ENCODE results near the gene PSMB2.

PSMB2 gene

GRCh38 chr1:35554266-35555211 is 86.8 kb downstream of the PSMB2 start:
- DNase-seq (ENCODE audit: low read depth in 1 of 2, low spot score in 1 of 2): no peak
- no peak overlapping the region for H3K4me3 ChIP-seq (replicated peaks; ENCODE audit: insufficient read depth, low read length)
- no peaks in the 10 kb centered on the region for H3K27me3 ChIP-seq (ENCODE audit: insufficient read depth, poor library complexity, severe bottlenecking)
- no peak overlapping the region for H3K27ac ChIP-seq (replicated peaks)
- no peak for TF ChIP-seq GABPA (IDR thresholded peaks at IDR 0.05; ENCODE audit: low read depth)
- no peak for TF ChIP-seq REST (IDR thresholded peaks at IDR 0.05; ENCODE audit: insufficient replicate concordance, low read depth)
- no peak for TF ChIP-seq POLR2AphosphoS5 (IDR thresholded peaks at IDR 0.05; ENCODE audit: low read depth)
- TF ChIP-seq SPI1 (IDR thresholded peaks at IDR 0.05; ENCODE audit: borderline replicate concordance, low read depth): no peak
- TF ChIP-seq CTCF (IDR thresholded peaks at IDR 0.05; ENCODE audit: insufficient read depth, low read length): no peak

GRCh38 chr1:35553851-35554250 is 87.5 kb downstream of the PSMB2 start:
- H3K4me3 ChIP-seq (replicated peaks; ENCODE audit: insufficient read depth, low read length): no peak overlapping the region

More at GRCh38 chr1:35553851-35554250, 87.5 kb downstream of the PSMB2 start:
- TF ChIP-seq GABPA (IDR thresholded peaks at IDR 0.05; ENCODE audit: low read depth) (no peak), SPI1 (IDR thresholded peaks at IDR 0.05; ENCODE audit: borderline replicate concordance, low read depth) (no peak), CTCF (IDR thresholded peaks at IDR 0.05; ENCODE audit: insufficient read depth, low read length) (no peak)
- Histone ChIP-seq H3K27ac (replicated peaks) (no peak overlapping the region), H3K27me3 (ENCODE audit: insufficient read depth, poor library complexity, severe bottlenecking) (no peaks in the 10 kb centered on the region)
- no peak for DNase-seq (ENCODE audit: low read depth in 1 of 2, low spot score in 1 of 2)

All from HL-60 (cell line).